ENCODE data around the gene ARHGEF11. TPM values are rescaled to one million over a fixed set of nuclear protein-coding genes. Genes with fewer than 3 reads are reported as not detected.

The ARHGEF11 gene
- total and polyA plus RNA-seq, 2 of the 4 experiments (the other 2 are of a cell fraction), result 16.8 to 17.2 TPM

DNA sequence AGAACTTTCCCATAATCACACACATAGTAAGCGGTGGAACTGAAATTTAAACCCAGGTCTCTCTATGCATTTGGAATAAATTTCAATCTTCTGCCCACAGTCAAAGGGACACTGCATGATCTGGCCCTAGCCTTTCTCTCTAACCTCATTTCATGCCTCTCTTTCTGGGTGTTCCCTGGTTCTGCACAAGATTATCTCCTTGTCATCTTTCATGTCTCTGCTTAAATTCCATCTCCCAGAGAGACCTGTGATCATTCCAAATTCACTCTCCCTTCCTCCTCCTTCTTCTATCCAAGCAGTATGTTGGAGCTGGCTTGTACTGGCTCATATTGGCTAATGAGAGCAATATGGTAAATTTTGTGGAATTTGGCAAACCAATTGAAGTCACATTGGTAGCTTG lies 31.9 kb upstream of the ARHGEF11 start:
- dilution Hi-C loops (cut with HindIII; ENCODE audit: low sequenced_read_pairs, unreplicated experiment), result no loop called here
- no peak for ATAC-seq (ENCODE audit: low read depth)
- WGBS, 2 experiments (ENCODE audit: extremely low coverage in 2 of 2, insufficient read length in 1 of 2), result 83% methylated on average over 1 of the region's 1 CpG; no CpG with 5 or more reads in 1 of the 2 experiments

More for the DNA sequence above, 31.9 kb upstream of the ARHGEF11 start:
- Histone ChIP-seq H3K9ac (ENCODE audit: low read depth, low read length) (no peak overlapping the region), H3K36me3 (ENCODE audit: control insufficient read depth, insufficient read depth, low read length) (no peaks in the 10 kb centered on the region), H3K14ac (replicated peaks; ENCODE audit: low read depth, low read length) (no peak overlapping the region), H3K79me1 (ENCODE audit: low read depth in 1 of 2, low read length in 2 of 2) (no peaks in the 10 kb centered on the region), H3K9me3 (ENCODE audit: control insufficient read depth, insufficient read depth, low read length) (no peaks in the 10 kb centered on the region), H3K18ac (ENCODE audit: low read depth, low read length) (no peak overlapping the region), H2AFZ (replicated peaks; ENCODE audit: low read length, poor library complexity) (no peak overlapping the region), H4K91ac (ENCODE audit: insufficient read depth, low read depth, low read length) (no peak overlapping the region), H2BK15ac (ENCODE audit: low read depth, low read length) (no peak overlapping the region), H3K4ac (ENCODE audit: low read depth, low read length) (no peak overlapping the region), H3K23ac (ENCODE audit: low read depth, low read length) (no peak overlapping the region), H2AK9ac (replicated peaks; ENCODE audit: low read depth, low read length, poor library complexity) (no peak overlapping the region), H2AK5ac (ENCODE audit: low read depth, low read length) (no peak overlapping the region), H2BK20ac (ENCODE audit: low read depth, low read length) (no peak overlapping the region), H2BK5ac (ENCODE audit: low read depth, low read length, poor library complexity, severe bottlenecking) (no peak overlapping the region), H2BK120ac (ENCODE audit: low read depth, low read length) (no peak overlapping the region), H4K20me1 (ENCODE audit: insufficient read depth, low read length) (no peaks in the 10 kb centered on the region), H3K56ac (ENCODE audit: extremely low read depth, insufficient read depth, low read length) (no peak overlapping the region), H4K5ac (ENCODE audit: low read depth, low read length) (no peak overlapping the region), H4K8ac (ENCODE audit: low read depth in 2 of 2, low read length in 2 of 2) (no peak overlapping the region), H3K27me3 (ENCODE audit: control insufficient read depth, insufficient read depth, low read length) (peaks cover 12% of the 10 kb centered on the region), H3K4me2 (ENCODE audit: low read depth, low read length) (no peak overlapping the region), H3K4me1 (ENCODE audit: control insufficient read depth, insufficient read depth, low read length) (no peaks in the 10 kb centered on the region), H3K4me3 (ENCODE audit: insufficient read depth, low read depth, low read length) (no peak overlapping the region), H3K9me1 (ENCODE audit: insufficient read depth, low read length) (no peaks in the 10 kb centered on the region), H3K27ac (ENCODE audit: insufficient read depth, low read length) (no peak overlapping the region)
- ChIA-PET CTCF (no interaction called here), POLR2A (ENCODE audit: unreplicated experiment) (no interaction called here)
- in situ Hi-C loops (cut with MboI; ENCODE audit: low sequenced_read_pairs), result no loop called here
- no TSS peak for BruUV-seq (replicated peaks)
- intact Hi-C loops (cut with micrococcal nuclease), result no loop called here
- TF ChIP-seq MXI1 (IDR thresholded peaks at IDR 0.05; ENCODE audit: borderline replicate concordance, low read depth, low read length) (no peak), POLR2A (IDR thresholded peaks at IDR 0.05; ENCODE audit: low read depth, low read length) (no peak)
- TF ChIP-seq, protein P1, sequence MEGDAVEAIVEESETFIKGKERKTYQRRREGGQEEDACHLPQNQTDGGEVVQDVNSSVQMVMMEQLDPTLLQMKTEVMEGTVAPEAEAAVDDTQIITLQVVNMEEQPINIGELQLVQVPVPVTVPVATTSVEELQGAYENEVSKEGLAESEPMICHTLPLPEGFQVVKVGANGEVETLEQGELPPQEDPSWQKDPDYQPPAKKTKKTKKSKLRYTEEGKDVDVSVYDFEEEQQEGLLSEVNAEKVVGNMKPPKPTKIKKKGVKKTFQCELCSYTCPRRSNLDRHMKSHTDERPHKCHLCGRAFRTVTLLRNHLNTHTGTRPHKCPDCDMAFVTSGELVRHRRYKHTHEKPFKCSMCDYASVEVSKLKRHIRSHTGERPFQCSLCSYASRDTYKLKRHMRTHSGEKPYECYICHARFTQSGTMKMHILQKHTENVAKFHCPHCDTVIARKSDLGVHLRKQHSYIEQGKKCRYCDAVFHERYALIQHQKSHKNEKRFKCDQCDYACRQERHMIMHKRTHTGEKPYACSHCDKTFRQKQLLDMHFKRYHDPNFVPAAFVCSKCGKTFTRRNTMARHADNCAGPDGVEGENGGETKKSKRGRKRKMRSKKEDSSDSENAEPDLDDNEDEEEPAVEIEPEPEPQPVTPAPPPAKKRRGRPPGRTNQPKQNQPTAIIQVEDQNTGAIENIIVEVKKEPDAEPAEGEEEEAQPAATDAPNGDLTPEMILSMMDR (conservative IDR thresholded peaks at IDR 0.05; ENCODE audit: low read depth, low read length), result no peak
- DNase-seq, result no peak

Data from IMR-90 (cell line).